ENCODE results near the gene NUMB.

DNA sequence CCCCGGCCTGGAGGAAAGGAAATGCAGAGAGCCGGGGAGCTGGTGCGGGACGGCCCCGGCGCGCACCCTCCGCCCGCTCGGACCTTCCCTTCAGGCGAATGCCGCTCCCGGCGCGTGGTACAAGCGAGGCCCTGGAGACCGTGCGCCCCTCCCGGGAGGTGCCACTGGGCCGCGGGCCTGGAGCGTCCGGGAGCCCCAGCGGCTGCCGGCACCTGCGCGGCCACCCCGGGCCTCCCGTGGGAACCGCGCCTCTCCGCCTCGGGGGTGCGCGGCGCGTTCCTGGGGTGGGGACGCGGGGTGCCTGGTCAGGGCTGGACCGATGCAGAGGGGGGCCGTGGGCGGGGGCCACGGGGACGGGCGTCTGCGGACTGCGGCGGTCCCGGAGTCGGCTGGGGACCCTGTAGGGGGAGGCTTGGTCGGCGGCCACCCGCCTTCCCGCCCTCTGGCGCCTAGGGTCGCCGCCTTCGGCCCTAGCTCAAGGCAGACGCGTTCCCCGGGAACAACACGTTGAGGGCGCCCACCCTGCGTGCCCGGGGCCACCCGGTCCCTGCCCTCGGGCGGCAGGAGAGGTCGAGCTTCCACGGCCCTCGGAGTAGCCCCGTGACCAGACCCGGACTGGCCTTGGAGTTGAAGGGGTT is 220.4 kb downstream of the NUMB start:
- TF ChIP-seq, protein P1, sequence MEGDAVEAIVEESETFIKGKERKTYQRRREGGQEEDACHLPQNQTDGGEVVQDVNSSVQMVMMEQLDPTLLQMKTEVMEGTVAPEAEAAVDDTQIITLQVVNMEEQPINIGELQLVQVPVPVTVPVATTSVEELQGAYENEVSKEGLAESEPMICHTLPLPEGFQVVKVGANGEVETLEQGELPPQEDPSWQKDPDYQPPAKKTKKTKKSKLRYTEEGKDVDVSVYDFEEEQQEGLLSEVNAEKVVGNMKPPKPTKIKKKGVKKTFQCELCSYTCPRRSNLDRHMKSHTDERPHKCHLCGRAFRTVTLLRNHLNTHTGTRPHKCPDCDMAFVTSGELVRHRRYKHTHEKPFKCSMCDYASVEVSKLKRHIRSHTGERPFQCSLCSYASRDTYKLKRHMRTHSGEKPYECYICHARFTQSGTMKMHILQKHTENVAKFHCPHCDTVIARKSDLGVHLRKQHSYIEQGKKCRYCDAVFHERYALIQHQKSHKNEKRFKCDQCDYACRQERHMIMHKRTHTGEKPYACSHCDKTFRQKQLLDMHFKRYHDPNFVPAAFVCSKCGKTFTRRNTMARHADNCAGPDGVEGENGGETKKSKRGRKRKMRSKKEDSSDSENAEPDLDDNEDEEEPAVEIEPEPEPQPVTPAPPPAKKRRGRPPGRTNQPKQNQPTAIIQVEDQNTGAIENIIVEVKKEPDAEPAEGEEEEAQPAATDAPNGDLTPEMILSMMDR (IDR thresholded peaks at IDR 0.05; ENCODE audit: low read depth, low read length, missing input control): no peak
- TF ChIP-seq, protein P2, sequence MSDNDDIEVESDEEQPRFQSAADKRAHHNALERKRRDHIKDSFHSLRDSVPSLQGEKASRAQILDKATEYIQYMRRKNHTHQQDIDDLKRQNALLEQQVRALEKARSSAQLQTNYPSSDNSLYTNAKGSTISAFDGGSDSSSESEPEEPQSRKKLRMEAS (IDR thresholded peaks at IDR 0.05): no peak
- no peak for TF ChIP-seq RAD21 (IDR thresholded peaks at IDR 0.05)
